H1 (cell line): ENCODE measurements around the gene WDR89. TPM values are rescaled to one million over a fixed set of nuclear protein-coding genes. Genes with fewer than 3 reads are reported as not detected.

Experiments
- KDM5A ChIP-seq: fragments of 200-600 bp; IDR thresholded peaks from 2 replicates; pipeline ENCODE4 v1.7.1; 2012; ENCODE audit warnings: mild to moderate bottlenecking, low read length, inconsistent platforms, mixed read lengths
- SIN3A ChIP-seq, 2 experiments: IDR thresholded peaks in 1 of 2; conservative IDR thresholded peaks in 1 of 2; 2 replicates each; pipeline ENCODE4 v1.6.1; 2011 to 2012; ENCODE audit warnings: low read length in 2 of 2, improper control_type of control experiment in 1 of 2, low read depth in 1 of 2, mild to moderate bottlenecking in 1 of 2
- TCF12 ChIP-seq: IDR thresholded peaks from 2 replicates; pipeline ENCODE4 v1.6.1; 2011; ENCODE audit warnings: low read depth, mild to moderate bottlenecking, low read length
- polyA plus RNA-seq, 7 experiments: library from polyadenylated mRNA; depleted of rRNA in 3 of 7; stranded (reverse) in 5 of 7; unstranded in 2 of 7; fragments of >200 nt in 5 of 7; fragments of 200-250 nt in 2 of 7; gene quantifications; 1 replicate in 5 of 7; 2 replicates in 1 of 7; 4 replicates in 1 of 7; pipeline versions ENCODE4 v1.2.1 to v1.2.3, GENCODE V29; 2011 to 2013; ENCODE audit warnings: missing spikeins in 2 of 7, mixed read lengths in 2 of 7
- total RNA-seq: library from RNA; stranded (reverse); fragmentation: NEBNext Ultra II Directional; extraction: Animal tissue kit (Norgen Biotek cat#: 25700); gene quantifications from 2 replicates; pipeline ENCODE4 v1.2.1, GENCODE V29; 2021

WDR89 gene
- total and polyA plus RNA-seq, 2 of the 8 experiments (the other 6 are each of a cell fraction or from before 2014, with no cell fraction given), result 8.3 to 32.9 TPM

- no peak for TF ChIP-seq KDM5A
- no peak for TF ChIP-seq SIN3A (conservative IDR thresholded peaks at IDR 0.05 in 1 of 2, IDR thresholded peaks at IDR 0.05 in 1 of 2; ENCODE audit: low read depth in 1 of 2, low read length in 2 of 2)
- no peak for TF ChIP-seq TCF12
- TF ChIP-seq, all 59 proteins: peak for 0
Measured at GRCh38 chr14:63596998-63597658, 44.5 kb downstream of the WDR89 start (continued).
